Adrenal gland (tissue), 12 donors: Measurements from ENCODE around the gene HAUS1. TPM values are rescaled to one million over a fixed set of nuclear protein-coding genes. Genes with fewer than 3 reads are reported as not detected.

Experiments used
- DNase-seq, 7 donors: peaks; one replicate each; pipeline ENCODE4 v3.0.0-alpha.2; 2019 to 2020
- H3K27ac ChIP-seq, 5 donors: fragments of 200-600 bp; sonication (generic) in 4 of 5; 1 replicate in 3 of 5; 2 replicates in 2 of 5; pipeline versions ENCODE4 v1.5.1 to v1.8.0; 2016 to 2020; ENCODE audit warnings: mild to moderate bottlenecking in 1 of 5
- H3K27me3 ChIP-seq: fragments of 200-600 bp; 2 replicates; pipeline ENCODE4 v1.8.0; 2021
- H3K36me3 ChIP-seq, 2 donors: fragments of 200-600 bp; replicated peaks in 1 of 2; 1 replicate in 1 of 2; 2 replicates in 1 of 2; pipeline versions ENCODE4 v1.5.1 to v1.8.0; 2018 to 2022
- H3K4me1 ChIP-seq, 2 donors: fragments of 200-600 bp; replicated peaks in 1 of 2; 1 replicate in 1 of 2; 2 replicates in 1 of 2; pipeline versions ENCODE4 v1.5.1 to v1.8.0; 2018 to 2021
- H3K4me3 ChIP-seq, 4 donors: fragments of 200-600 bp; sonication (generic) in 3 of 4; one replicate each; pipeline ENCODE4 v1.5.1; 2016 to 2018
- H3K9me3 ChIP-seq, 3 donors: fragments of 200-600 bp; sonication (generic) in 1 of 3; replicated peaks in 1 of 3; 1 replicate in 2 of 3; 2 replicates in 1 of 3; pipeline versions ENCODE4 v1.5.1 to v1.8.0; 2016 to 2021
- POLR2A ChIP-seq, 2 donors: fragments of 450-650 bp; IDR thresholded peaks; one replicate each; pipeline ENCODE4 v1.6.1; 2017; ENCODE audit warnings: antibody characterized with exemption in 2 of 2, mild to moderate bottlenecking in 2 of 2, moderate library complexity in 1 of 2
- WGBS, 4 donors: extraction: QIAGEN DNeasy Blood & Tissue Kit in 2 of 4; methylation state at CpG; one replicate each; pipeline versions ENCODE4 v1.1.5 to v1.1.7; 2013 to 2017; 5-methylcytosine and 5-hydroxymethylcytosine counted together
- intact Hi-C, 2 donors: fragments of 100-400 bp; cut with DNase I; formaldehyde crosslinking; loops; one replicate each; pipeline versions ENCODE4 v1.14.1 to v1.15.0; 2022 to 2023
- polyA plus RNA-seq, 3 donors: library from polyadenylated mRNA; stranded (reverse); fragments of 200-250 nt in 2 of 3; fragments of 350-450 nt in 1 of 3; fragmentation: Illumina TruSeq in 1 of 3; extraction: RNeasy Lipid Tissue Mini Kit (QIAGEN cat#74804) in 1 of 3; gene quantifications; one replicate each; pipeline ENCODE4 v1.2.3, GENCODE V29; 2013 to 2014
- total RNA-seq, 9 donors: library from RNA; depleted of rRNA in 4 of 9; stranded (reverse); fragments of >200 nt in 4 of 9; fragments of 120-200 nt in 1 of 9; fragmentation: NEBNext Ultra II Directional in 1 of 9; extraction: Animal tissue kit (Norgen Biotek cat#: 25700) in 1 of 9; gene quantifications; one replicate each; pipeline versions ENCODE4 v1.1.0 to v1.2.4, GENCODE V29; 2013 to 2023
- TF ChIP-seq, protein P1 (sequence below), 6 experiments: fragments of 450-650 bp in 4 of 6; fragments of 200-600 bp in 2 of 6; sonication (generic) in 1 of 6; IDR thresholded peaks; 1 replicate in 5 of 6; 2 replicates in 1 of 6; pipeline versions ENCODE4 v1.5.1 to v1.8.0; 2016 to 2021; ENCODE audit warnings: antibody characterized with exemption in 6 of 6, mild to moderate bottlenecking in 2 of 6, moderate library complexity in 1 of 6
- donor health status: healthy with polysubstance abuse.
- donor health status: Bipolar disorder and iron deficiency.
- donor health status: DM: yes; HTN: yes; CAD: no.
- donor health status: DM: no; HTN: no; CAD: no.
- donor health status: DM: no; HTN: no; CAD: no.
- donor health status: DM: yes; HTN: yes; CAD: no.

HAUS1 gene
- total and polyA plus RNA-seq, 12 donors, result 12.2 to 42.9 (median 17.2) TPM

DNA sequence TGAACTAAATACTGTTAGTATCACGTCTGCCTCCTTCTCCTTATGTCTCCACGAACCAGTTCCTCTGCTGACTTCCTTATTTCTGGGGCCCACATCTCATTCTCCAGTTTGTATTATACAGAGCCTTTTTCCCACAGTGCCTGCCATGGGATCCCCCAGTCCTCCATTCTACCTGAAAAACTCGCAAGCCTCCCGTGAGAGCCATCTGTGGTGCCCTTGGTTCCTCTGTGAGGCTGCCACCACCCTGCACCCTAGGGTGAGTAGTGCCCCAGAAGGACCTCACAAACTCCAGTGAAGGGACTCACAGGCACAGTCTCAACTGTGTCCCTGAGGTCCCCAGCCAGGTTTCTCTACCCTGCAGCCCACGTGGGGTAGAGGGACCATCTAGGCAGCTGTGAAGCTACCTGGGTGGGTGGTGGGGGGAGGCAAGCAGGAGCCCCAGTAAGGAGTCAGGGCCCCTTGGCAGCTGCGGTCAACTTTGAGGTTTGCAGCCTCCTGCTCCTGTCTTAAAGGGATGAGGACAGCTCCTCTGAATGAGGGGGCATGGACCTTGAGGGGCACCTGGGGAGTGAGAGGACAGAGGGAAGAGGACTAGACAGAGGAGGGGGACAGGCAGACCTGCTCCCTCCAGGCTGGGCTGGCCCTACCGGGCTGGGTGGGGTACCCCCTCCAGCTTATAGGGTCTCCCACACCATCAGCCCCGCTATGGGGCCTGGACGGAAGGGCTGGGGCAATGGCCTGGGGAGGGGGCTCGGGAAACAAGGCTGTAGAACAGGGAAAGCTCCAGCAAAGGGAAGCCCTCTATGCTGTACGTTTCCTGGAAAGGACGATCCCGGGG lies 33.2 kb upstream of the HAUS1 start:
- Histone ChIP-seq H3K27ac (no peak overlapping the region), H3K4me3 (peak overlapping the region in 2 of 4 donors; percentile 60), H3K27me3 (no peaks in the 10 kb centered on the region), H3K36me3 (no peaks in the 10 kb centered on the region), H3K4me1 (peaks cover 8 to 15% of the 10 kb centered on the region in 2 donors), H3K9me3 (no peaks in the 10 kb centered on the region)
- no peak for DNase-seq
- TF ChIP-seq POLR2A (IDR thresholded peaks at IDR 0.05), result no peak
- TF ChIP-seq, protein P1, sequence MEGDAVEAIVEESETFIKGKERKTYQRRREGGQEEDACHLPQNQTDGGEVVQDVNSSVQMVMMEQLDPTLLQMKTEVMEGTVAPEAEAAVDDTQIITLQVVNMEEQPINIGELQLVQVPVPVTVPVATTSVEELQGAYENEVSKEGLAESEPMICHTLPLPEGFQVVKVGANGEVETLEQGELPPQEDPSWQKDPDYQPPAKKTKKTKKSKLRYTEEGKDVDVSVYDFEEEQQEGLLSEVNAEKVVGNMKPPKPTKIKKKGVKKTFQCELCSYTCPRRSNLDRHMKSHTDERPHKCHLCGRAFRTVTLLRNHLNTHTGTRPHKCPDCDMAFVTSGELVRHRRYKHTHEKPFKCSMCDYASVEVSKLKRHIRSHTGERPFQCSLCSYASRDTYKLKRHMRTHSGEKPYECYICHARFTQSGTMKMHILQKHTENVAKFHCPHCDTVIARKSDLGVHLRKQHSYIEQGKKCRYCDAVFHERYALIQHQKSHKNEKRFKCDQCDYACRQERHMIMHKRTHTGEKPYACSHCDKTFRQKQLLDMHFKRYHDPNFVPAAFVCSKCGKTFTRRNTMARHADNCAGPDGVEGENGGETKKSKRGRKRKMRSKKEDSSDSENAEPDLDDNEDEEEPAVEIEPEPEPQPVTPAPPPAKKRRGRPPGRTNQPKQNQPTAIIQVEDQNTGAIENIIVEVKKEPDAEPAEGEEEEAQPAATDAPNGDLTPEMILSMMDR (IDR thresholded peaks at IDR 0.05), result no peak
- WGBS, 4 donors, result 35 to 50% (median 40%) methylated on average over 8 to 13 of the region's 13 CpGs
- intact Hi-C loops, result loop anchor here (5.0 to 10.0 kb wide), 3 partner anchors 94 to 406 kb away; no protein-coding TSS in a partner anchor

DNA sequence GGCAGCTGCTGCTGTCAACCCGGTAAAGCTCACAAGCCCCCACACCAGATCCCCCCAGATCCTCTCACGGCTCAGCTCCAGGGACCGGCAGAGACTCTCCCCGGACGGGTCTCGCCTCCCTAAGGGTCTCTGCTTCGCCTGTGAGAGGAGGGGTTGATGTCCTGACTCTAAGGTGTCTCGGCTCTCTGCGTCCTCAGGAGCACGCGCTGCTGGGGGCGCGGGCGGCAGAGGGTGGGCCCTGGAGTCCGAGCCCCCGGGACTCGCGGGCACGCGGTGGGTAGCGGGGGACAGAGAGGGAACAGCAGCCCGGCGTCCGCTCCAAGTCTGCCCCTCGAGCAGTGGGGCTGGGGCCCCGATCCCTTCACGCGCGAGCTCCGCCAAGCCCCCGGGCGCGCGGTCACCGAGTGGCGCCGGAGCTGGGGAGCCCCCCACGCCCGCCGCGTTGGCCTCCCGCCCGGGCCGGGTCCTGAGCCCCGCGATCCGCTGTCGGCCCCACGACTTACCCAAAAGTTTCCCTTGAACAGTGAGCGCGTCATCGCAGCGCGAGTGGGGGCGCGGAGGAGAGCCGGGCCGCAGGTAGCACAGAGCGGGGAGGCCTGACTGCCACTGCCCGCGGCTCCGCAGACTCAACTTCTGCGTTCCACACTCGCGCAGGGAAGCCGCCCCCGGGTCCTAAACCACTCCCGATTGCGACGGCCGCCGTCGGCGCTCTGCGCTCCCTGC lies 32.4 kb upstream of the HAUS1 start, which contains the start of gene PSTPIP2:
TSS of gene PSTPIP2 (minus strand) at position 608 of the 723 bp plus-strand sequence. CDS start at position 536, 72 bp downstream.
- peak within 1 kb of the TSS in 1 of 5 donors; percentile 35 for H3K27ac ChIP-seq
- 0 to 1% (median 0%) methylated on average over 6 to 75 of the region's 75 CpGs for WGBS, 4 donors
- H3K9me3 ChIP-seq, result no peaks in the 10 kb centered on the region
- peak; percentile 66 to 81 (median 74) for DNase-seq
- H3K4me3 ChIP-seq, result peak within 1 kb of the TSS in 3 of 4 donors; percentile 51 to 60 (median 60)
- no peaks in the 10 kb centered on the region for H3K36me3 ChIP-seq
- intact Hi-C loops, result loop anchor here (5.0 to 10.0 kb wide), 3 partner anchors 95 to 407 kb away; no protein-coding TSS in a partner anchor
- H3K27me3 ChIP-seq, result no peaks in the 10 kb centered on the region
- TF ChIP-seq, protein P1 (IDR thresholded peaks at IDR 0.05), result peak in 1 of 6 experiments; percentile 1
- peak in 1 of 2 donors; percentile 59 for TF ChIP-seq POLR2A (IDR thresholded peaks at IDR 0.05)
- peaks cover 8 to 15% of the 10 kb centered on the region in 2 donors for H3K4me1 ChIP-seq

DNA sequence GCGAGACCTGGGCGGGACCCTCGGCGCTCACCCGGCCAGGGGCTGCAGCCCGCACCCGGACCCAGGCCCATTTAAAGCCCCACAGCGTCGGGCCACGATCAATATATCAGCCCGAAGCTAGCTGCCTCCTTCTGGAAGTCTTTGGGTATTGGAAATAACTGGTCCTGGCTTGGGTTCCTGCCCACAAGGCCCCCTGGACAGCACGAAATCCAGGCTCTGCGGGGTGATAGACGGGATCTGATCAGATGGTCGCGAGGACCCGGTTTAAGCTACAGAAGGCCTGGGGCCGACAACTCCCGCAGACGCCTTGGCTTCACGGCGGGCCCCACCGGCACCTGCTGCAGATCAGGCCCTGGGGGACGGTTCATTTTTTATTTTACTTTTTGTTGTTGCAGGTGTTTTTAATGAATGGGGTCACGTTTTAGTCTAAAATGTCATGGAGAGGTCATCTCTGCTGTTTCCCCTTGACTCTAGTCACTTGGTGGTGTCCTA lies 31.8 kb upstream of the HAUS1 start:
- Histone ChIP-seq H3K27me3 (no peaks in the 10 kb centered on the region), H3K36me3 (no peaks in the 10 kb centered on the region), H3K27ac (no peak overlapping the region), H3K4me1 (peaks cover 8 to 15% of the 10 kb centered on the region in 2 donors), H3K4me3 (peak overlapping the region in 3 of 4 donors; percentile 51 to 60 (median 60)), H3K9me3 (no peaks in the 10 kb centered on the region)
- WGBS, 4 donors, result 20 to 57% (median 25%) methylated on average over 5 to 25 of the region's 25 CpGs
- no peak for DNase-seq
- intact Hi-C loops, result loop anchor here (5.0 to 10.0 kb wide), 3 partner anchors 95 to 408 kb away; no protein-coding TSS in a partner anchor
- TF ChIP-seq POLR2A (IDR thresholded peaks at IDR 0.05), result no peak
- TF ChIP-seq, protein P1 (IDR thresholded peaks at IDR 0.05), result no peak

DNA sequence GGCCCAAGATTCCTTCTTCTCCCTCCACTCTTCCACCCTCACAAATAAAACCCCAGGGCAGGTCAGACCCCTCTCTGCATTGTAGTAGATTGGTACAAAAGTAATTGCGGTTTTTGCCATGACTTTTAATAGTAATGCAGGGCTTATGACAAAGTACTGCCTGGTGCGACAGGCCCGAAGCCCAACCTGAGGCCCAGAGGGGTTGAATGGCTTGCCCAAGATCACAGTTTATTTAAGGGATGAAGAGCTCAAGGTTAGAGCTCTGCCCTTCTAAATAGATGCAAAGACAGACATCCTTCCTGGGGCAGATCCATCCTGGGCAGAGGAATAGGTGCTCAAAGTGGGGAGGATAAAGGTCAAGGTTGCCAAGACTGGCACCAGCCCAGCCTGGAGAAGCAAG lies 31.2 kb upstream of the HAUS1 start:
- Histone ChIP-seq H3K27me3 (no peaks in the 10 kb centered on the region), H3K4me1 (peaks cover 8 to 15% of the 10 kb centered on the region in 2 donors), H3K36me3 (no peaks in the 10 kb centered on the region), H3K27ac (no peak overlapping the region), H3K4me3 (no peak overlapping the region), H3K9me3 (no peaks in the 10 kb centered on the region)
- no peak for DNase-seq
- intact Hi-C loops, result loop anchor here (5.0 to 10.0 kb wide), 3 partner anchors 96 to 408 kb away; no protein-coding TSS in a partner anchor
- WGBS, 4 donors, result 60 to 74% (median 64%) methylated on average over 3 of the region's 3 CpGs
- TF ChIP-seq POLR2A (IDR thresholded peaks at IDR 0.05), result no peak
- TF ChIP-seq, protein P1 (IDR thresholded peaks at IDR 0.05), result no peak
